ENCODE data around the gene PHACTR1.
A peak's percentile ranks its signal among the peaks of the same experiment; 100 is the strongest.

Gene PHACTR1

DNA sequence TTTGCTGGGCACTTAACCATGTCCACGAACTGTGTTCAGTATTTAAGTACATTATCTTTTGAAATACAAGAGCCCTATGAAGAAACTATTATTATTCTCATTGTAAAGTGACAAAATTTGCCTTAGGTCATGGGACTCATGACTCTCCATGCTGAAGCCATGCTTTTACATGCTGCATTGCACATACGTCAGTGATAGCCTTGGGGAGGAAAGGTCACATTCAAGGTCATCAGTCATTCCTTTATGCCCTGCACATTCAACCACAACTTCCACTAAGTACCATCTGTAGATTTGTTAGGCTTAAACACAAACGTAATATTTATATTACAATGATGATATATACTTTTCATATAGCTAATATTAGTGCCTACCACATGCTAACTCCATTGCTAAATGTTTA lies 319.0 kb downstream of the PHACTR1 start:
- DNase-seq: no peak

DNA sequence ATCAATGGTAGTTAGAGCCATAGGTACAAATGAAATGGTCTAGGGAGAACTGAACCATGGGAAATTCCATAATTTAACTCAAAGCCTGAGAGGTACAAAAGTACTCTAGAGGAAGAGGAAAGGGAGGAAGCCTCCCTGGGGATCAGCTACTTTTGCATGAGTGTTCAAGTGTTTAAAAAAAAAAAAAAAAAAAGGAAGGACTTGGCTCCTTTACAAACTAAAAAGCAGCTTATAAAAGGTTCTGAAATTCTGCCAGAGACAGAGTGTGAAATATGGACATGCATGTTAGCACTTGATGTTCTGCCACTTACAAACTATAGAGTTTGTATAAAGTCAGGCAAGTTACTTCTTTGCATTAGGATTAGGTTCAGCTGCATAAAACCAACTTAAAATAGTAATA lies 321.7 kb downstream of the PHACTR1 start:
- DNase-seq: no peak

DNA sequence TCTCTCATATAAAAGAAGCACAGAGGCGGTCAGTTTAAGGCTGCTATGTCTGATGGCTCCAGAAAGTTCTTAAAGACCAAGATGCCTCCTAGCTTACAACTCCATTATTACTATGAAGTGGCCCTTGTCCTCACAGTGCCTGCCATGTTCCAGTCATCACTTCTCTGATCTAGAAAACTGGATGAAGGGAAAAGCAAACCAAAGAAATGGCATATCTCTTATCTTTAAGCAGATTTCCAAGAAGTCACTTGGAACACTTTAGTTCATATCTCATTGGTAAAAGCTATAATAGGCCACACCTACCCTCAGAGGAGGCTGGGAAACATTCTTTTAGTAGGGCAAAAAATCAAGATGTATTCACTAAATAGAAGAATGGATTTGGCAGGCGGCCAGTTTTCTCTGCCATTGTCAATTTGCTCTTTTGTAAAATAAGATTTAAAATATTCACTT lies 322.2 kb downstream of the PHACTR1 start:
- no peak for DNase-seq

DNA sequence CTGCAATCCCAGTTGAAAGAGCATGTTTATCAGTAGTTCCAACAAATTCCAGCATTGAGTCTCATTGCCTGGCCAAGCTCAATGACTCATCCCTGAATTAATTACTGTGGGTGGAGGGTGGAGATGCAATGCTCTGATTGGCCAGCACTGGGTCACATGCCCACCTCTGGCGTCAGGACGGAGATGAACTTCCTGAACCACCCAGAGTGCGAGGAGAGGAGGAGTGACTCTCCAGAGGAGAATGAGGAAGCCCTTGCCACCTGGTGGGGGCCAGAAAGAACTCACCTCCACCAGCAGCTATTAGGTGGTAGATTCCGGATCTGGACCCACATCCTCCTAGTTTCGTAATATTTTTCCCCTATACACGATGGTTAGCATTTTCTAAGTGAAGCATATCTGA lies 327.8 kb downstream of the PHACTR1 start:
- peak; percentile 54 to 57 (median 56) for DNase-seq

DNA sequence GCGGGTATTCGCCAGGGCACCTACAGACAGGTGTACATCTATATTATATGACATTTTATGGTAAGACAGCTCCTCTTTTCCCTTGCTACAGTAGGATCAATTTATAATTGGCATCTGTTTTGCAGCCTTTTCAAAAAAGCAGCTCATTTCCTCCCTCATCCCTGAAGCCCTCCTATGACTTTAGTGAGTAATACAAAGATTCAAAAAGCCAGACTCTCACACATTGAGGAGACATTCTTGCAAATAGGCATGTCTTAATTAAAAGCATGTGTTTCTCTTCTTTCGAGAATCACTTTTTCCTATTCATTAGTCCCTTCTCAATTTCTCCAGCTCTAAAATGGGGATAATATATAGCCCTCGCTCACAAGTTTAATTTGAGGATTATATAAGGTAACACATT lies 328.3 kb downstream of the PHACTR1 start:
- no peak for DNase-seq

DNA sequence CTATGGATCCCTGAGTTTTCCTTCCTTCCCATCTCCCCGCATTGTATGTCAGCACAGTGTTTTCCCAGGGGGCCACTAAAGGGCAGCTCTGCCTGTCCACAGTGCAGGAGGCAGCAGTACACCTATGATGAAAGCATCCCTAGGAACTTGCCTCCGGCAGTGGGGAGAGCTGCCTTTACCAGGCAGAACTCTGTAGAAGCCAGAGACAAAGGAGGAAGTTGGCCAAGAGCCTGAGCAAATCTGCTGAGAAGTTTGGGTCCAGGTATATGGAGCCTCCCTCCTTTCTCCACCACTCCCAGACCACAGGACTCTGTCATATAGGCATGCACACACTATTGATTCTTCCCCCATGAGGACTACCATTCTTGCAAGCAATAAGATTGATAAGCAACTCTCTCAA lies 329.1 kb downstream of the PHACTR1 start:
- DNase-seq: no peak

DNA sequence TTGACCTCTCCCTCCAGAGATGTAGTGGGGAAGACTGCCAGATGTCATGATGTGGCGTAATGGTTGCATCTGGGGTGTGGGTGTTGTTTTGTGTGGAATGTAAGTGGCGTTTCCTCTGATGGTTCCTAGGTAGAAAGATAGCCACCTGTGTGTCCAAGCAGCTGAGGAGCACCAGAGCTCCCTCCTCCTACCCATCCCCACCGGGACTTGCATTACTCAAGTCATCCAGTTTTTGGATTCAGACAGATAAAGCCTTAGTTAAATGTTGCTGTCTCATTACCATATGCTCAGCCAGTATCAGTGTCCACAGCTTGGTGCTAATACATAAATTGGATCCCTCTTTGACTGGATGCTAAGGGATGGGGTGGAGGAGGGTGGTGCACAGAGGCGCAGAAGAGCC lies 329.5 kb downstream of the PHACTR1 start:
- DNase-seq: no peak

DNA sequence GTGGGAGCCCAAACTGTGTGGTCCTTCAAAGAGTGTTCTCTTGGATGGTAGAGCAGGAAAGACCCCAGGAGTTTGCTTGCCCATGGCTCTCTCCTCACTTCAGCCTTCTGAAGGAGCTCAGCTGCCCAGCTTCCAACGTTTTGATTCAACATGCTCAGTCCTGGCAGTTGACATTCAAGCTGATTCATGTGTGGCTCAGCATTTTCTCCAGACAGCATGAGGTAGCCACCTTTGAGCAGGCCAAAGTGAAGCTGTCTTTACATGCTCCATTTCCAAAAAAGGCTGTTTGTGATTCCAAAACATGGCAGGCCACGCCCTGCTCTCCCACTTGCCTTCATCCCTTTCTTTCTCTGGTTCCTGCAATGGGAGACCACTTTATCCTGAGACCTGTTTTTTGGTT lies 331.5 kb downstream of the PHACTR1 start:
- DNase-seq: no peak

DNA sequence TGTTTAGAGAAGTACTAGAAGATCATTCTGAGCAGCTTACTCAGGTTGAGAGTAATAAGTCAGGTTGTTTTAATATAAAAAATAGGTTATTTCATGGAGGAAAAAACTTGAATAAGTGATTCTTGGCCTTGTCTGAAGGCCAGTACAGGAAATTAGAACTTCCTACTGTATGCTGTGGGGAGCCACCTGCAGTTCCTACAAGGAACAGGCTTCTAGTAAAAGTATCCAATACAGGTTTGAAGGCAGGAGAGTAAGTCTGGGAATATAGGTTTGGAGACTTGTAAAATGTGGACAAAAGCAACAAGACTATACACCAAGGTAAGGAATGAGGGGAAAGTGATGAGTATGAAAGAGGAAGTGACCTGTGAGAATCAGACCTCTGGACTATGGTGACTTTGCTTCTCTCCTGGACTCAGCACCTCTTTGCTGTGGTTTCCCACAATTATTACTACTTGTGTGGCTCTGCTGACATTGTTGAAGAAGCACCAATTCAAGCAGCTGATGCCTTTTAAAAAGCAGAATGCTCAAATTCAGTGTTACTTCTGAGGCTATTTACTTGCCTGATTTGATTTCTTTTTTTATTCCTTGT lies 333.2 kb downstream of the PHACTR1 start:
- DNase-seq: no peak

DNA sequence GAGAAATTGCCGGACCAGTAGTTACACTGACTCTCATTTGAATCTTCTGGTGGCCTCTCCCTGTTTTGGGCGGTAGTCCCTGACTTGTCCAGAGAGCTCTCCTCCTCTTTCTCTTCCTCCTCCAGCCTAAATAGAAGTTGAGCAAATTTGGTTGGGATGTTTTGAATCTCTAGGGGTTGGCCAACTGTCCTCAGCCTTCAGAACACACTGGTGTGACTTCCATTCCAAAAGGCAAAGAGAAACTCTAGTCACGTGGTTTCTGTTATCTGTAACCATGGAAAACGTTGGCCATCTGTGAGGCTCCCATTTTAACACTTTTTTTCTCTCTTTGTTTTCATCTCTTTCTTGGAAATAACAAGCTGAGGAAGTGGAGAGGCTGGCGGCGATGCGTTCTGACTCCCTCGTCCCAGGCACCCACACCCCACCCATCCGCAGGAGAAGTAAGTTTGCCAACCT lies 336.5 kb downstream of the PHACTR1 start:
- no peak for DNase-seq

DNA sequence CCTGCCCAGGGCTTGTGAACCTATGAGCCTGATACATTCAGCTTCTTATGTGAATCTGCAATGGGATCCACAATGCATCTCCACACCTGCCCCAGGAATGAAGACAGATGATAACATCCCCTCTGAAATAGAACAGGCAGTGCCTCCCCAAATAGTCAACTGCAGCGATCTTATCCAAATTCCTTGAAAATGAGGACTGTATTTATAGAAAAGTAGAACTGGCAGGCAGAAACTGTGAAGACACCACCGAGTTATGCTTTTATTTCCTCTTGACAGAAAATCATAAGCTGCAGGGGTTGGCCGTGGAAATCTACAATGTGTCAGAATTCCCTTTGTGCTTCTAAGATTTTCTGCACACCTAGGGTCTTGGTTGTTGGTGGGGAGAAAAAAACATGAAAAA lies 341.5 kb downstream of the PHACTR1 start:
- no peak for DNase-seq

DNA sequence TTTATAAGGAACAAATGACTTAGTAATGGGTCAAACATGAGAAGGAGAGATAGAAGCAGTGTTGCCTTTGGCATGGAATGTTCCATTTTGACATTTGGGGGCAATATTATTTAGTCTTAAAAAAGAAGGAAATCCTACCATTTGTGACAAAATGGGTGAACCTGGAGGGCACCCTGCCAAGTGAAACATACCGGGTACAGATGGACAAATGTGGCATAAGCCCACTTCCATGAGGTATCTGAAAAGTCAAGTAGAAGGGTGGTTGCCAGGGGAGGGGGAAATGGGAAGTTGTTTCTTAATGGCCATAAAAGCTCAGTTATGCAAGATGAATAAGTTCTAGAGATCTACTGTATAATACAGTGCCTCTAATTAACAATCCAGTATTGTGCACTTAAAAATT lies 342.5 kb downstream of the PHACTR1 start:
- DNase-seq: no peak

DNA sequence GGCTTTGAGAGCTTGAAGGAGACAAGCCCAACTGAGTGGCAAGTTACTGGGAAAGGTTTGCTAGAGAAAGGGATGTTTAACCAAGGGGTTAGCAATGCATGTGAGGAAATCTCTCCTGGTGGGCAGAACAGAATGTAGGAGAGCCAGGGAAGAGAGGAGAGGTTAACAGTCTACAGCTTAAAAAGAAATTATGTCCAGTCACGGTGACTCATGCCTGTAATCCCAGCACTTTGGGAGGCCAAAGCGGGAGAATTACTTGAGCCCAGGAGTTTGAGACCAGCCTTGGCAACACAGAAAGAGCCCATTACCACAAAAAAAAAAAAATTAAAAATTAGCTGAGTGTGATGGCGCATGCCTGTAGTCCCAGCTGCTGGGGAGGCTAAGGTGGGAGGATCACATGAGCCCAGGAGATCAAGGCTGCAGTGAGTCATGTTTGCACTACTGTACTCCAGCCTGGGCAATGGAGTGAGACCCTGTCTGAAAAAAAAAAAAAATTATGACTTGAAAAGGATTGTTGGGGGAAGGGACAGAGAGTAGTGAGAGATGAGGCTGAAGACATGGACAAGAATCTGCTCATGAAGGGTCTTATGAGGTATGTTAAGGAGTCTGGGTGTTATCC lies 346.8 kb downstream of the PHACTR1 start:
- DNase-seq: no peak

DNA sequence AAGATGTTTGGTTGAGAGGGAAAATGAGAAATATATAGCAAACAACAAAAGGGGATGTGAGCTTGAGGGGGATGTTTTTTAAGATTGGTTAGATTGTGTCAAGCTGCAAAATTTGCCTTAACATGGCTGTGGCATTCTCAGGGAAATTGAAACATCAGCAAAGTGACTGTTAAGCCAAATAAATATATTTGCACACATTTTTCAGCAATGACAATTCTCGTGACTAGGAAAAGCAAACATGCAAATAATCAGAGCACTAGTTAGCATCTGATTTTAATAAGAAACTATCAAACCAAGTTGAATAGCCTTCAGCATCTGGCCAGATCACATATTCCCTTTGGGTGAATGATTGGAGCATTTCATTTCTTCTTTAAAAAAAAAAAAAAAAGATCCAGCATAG lies 349.0 kb downstream of the PHACTR1 start:
- no peak for DNase-seq

DNA sequence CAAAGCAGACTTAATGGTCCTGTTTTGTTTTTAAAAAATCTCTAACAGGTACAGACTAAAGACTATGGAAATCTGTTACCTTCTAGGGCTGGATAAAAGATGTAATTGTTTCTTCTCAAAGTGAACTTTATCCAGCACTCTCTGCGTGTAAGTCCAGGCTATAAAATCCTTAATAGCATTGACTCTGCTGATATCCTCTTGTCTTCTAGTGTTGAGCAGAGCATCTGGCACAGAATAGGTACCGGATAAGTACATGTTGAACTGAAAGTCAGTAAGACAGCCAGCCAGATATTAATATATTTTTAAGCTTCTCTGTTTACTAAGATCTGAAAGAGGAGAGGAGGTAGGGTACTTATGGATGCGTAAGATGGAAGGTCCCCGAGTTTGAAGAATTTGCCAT lies 349.5 kb downstream of the PHACTR1 start:
- no peak for DNase-seq

DNA sequence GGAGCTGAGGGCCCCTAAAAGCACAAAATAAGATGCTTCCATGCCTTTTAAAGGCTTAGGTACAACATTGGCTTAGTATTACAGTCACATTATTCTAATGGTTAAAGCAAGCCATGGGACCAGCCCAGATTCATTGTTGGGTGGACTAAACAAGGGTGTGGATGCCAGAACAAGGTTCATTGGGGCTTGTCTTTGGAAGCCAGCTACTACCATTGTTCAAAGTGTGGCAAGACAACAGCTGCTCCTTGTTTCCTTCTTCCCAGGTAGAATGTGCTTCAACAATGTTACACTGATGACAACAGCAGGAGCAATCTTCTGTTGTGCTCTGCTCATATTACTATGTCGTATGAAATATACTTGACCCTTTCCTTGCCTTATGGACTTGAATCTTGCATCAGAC lies 350.3 kb downstream of the PHACTR1 start:
- no peak for DNase-seq

DNA sequence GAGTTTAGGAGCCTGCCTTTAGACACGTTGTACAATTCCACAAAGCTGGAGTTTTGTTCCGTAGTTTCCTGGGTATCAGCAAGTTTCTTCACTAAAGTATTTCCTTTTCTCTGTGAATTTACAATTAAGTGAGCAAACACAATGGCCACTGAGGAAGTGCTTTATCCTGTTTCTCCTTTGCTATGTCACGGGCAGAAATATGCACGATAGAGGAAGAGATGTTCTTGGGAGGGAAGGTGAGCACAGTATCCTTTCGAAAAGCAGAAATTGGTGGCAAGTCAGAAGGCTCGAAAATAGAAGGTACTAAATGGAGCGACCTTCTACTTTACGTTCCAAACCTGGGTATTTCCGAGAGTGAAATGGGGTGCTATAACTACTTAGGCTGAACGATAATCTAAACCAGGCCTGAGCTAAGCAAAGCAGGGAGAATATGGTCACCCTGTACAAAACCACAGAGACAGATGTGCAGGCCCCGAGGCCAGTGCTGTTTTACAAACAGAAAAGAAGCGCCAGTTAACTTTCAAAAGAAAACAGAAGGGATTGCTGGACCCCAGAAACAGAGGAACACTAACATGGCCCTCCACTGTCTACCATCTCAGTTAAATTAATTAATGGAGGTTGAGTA lies 352.1 kb downstream of the PHACTR1 start:
- peak; percentile 16 to 35 (median 33) for DNase-seq

DNA sequence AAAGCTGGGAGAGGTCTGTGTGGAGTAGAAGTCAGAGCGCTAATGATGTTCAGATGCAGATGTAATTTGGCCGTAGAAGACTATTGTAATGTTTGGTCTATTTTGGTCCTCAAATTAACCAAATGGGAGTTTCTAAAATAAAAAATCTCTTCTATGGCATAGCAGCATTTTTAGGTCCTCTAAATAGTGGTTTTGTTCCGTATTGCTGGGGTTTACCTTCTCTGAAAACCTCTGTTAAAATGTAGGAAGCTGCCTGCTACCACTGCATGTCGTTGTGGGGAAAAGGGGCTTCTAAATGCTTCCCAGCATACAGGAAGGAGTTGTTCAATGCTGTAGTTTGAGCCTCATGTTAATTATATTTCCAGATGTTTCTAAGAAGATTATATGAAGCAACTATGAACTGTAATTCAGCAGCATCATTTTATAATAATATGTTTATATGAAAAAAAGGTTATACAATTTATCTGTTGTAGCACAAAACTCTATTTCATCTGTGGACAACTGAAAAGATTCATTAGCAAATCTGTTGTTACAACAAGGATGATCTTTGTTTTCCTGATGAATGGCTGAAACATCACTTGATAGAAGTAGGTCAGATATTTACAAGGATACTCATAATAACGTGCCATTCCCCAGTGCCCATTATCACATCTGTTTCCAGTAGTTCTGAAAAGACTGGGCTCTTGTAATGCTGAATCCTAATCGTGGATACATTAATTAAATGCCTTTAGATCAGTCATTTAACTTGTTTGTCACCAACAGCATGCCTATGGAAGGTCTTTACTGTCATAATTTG lies 355.2 kb downstream of the PHACTR1 start:
- DNase-seq: no peak

DNA sequence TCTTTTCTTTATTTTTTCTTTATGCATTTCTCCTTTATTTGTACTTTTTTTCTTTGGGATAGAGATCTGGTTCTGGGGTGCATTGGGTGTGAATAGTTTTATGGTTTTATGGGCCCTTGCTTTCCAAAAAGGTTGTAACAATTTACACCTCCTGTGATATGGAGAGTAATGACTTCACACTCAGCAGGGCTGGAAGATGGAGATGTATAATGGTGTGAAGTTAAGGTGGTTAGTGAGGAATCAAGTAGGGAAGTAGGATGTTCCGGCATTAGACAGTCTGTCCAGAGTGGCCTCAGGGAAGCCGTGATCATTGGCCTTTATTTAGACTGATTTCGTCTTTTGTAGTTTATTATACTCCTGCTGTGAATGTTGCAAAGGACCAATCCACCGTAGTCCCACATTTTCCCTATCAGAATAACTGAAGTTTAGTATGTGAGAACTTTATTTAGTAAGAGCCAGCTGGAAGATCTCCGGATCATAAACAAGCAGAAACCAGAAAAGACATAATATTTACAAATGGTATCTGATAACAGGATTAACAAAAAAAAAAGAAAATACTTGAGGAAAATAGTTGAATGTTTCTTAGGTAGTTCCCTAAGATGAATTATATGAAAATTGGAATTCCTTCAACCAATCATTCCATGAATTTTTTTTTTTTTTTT lies 356.2 kb downstream of the PHACTR1 start:
- DNase-seq: no peak

DNA sequence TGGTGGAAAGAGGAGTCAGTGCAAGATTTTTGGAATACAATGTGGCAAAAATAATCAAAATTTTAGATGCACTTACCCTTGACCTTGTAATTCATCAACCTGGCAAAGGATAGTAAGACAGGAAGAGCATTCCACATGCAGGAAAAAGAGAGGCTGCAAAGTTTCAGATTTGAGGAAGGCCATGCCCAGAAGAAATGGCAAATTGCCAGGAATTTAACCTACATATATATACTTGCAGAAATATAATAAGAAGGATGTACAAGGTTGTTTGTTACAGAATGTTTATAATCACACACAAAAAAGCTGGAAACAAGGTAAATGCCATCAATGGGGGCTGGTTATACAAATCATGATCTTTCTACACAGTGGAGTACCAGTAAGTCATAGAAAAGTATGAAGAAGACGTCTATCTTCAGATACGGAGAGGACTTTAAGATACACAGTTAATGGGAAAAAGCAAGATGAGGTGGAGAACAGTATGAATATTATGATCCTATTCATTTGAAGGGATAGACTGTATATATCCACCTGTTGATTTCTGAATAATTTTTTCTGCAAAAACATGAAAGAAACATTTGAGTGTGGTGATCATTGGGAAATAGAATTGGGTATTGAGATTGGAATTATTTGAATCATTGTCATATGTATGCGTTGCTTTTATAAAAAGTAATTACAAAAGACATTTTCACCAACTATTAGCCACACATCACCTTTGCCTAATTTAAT lies 358.0 kb downstream of the PHACTR1 start:
- DNase-seq: peak; percentile 8 to 31 (median 22)

DNA sequence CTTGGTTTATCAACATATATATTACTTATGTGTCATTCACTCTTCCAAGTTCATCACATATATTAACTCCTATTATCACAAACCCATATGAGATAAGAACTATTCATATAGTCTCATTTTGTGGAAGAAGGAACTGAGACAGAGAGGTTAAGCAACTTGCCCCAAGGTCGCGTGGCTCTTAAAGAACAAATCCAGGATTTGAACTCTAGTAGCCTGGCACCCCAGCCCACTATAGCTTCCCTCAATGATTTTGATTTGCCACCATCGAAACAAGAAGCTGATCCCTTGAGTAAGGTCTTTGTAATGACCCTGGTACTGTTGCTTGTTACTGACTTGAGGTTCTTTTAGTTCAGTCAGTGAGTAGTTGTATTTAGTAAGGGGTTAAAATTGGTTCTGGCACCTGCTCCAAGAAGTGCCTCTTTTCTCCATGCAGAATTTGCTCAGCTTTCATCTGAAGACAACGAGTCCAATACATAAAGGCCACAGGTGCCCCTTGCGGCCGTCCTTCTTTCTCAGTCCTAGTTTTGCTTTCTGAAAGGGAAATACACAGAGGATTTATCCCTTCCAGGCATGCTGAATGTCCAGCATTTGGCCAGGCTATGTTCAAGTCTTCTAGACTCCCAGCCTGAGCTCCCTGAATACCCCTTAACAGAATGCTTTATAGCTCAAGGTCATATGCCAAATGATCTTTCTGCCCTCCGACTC lies 358.7 kb downstream of the PHACTR1 start:
- peak; percentile 36 to 50 (median 37) for DNase-seq

DNA sequence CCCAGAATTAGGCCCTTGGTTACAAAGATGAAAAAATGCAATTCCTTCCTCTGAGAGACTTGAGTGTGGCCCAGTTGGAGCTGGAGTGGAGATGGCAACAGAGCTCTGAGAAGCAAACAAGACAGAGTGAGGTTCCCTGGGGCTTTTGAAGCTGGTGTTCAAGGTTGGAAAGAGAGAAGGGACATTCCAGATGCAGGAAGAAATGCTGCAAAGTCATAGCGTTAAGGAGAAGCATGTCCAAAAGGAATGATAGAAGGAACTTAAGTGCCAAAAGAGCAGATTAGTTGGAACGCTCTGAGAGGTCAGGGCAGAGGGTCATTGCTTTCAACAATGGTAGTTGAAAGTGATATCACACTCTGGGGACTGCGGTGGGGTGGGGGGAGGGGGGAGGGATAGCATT lies 360.0 kb downstream of the PHACTR1 start:
- no peak for DNase-seq
